Ishikawa (cell line): Measurements from ENCODE around the gene FKBP7.

ENCODE experiments used
- CEBPB ChIP-seq: IDR thresholded peaks from 2 replicates; pipeline ENCODE4 v1.6.1; 2012
- CREB1 ChIP-seq: IDR thresholded peaks from 2 replicates; pipeline ENCODE4 v1.6.1; 2012; ENCODE audit warnings: low read depth
- EGR1 ChIP-seq: IDR thresholded peaks from 2 replicates; pipeline ENCODE4 v1.6.1; 2012
- EP300 ChIP-seq: IDR thresholded peaks from 2 replicates; pipeline ENCODE4 v1.6.1; 2012; ENCODE audit warnings: borderline replicate concordance
- FOXM1 ChIP-seq: IDR thresholded peaks from 2 replicates; pipeline ENCODE4 v1.6.1; 2012; ENCODE audit warnings: low read depth, borderline replicate concordance
- TAF1 ChIP-seq: IDR thresholded peaks from 2 replicates; pipeline ENCODE4 v1.6.1; 2012; ENCODE audit warnings: low read depth, mild to moderate bottlenecking
- TEAD4 ChIP-seq: IDR thresholded peaks from 2 replicates; pipeline ENCODE4 v1.6.1; 2012
- ZBTB7A ChIP-seq: IDR thresholded peaks from 2 replicates; pipeline ENCODE4 v1.6.1; 2012; ENCODE audit warnings: low read depth
- TF ChIP-seq, protein P1 (sequence below): IDR thresholded peaks from 2 replicates; pipeline ENCODE4 v1.6.1; 2012
- TF ChIP-seq, protein P2 (sequence below): IDR thresholded peaks from 2 replicates; pipeline ENCODE4 v1.6.1; 2012; ENCODE audit warnings: low read depth, mild to moderate bottlenecking

GRCh38 chr2:178441426-178441825 lies 37.0 kb downstream of the FKBP7 start:
- TF ChIP-seq EP300: no peak
- no peak for TF ChIP-seq TAF1
- no peak for TF ChIP-seq EGR1
- TF ChIP-seq, protein P1, sequence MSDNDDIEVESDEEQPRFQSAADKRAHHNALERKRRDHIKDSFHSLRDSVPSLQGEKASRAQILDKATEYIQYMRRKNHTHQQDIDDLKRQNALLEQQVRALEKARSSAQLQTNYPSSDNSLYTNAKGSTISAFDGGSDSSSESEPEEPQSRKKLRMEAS: no peak
- no peak for TF ChIP-seq CEBPB
- no peak for TF ChIP-seq ZBTB7A
- TF ChIP-seq FOXM1: no peak
- TF ChIP-seq, protein P2, sequence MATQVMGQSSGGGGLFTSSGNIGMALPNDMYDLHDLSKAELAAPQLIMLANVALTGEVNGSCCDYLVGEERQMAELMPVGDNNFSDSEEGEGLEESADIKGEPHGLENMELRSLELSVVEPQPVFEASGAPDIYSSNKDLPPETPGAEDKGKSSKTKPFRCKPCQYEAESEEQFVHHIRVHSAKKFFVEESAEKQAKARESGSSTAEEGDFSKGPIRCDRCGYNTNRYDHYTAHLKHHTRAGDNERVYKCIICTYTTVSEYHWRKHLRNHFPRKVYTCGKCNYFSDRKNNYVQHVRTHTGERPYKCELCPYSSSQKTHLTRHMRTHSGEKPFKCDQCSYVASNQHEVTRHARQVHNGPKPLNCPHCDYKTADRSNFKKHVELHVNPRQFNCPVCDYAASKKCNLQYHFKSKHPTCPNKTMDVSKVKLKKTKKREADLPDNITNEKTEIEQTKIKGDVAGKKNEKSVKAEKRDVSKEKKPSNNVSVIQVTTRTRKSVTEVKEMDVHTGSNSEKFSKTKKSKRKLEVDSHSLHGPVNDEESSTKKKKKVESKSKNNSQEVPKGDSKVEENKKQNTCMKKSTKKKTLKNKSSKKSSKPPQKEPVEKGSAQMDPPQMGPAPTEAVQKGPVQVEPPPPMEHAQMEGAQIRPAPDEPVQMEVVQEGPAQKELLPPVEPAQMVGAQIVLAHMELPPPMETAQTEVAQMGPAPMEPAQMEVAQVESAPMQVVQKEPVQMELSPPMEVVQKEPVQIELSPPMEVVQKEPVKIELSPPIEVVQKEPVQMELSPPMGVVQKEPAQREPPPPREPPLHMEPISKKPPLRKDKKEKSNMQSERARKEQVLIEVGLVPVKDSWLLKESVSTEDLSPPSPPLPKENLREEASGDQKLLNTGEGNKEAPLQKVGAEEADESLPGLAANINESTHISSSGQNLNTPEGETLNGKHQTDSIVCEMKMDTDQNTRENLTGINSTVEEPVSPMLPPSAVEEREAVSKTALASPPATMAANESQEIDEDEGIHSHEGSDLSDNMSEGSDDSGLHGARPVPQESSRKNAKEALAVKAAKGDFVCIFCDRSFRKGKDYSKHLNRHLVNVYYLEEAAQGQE: no peak
- TF ChIP-seq CREB1: no peak
- TF ChIP-seq TEAD4: no peak
